ENCODE measurements around the gene NMNAT2. TPM values are rescaled to one million over a fixed set of nuclear protein-coding genes. Genes with fewer than 3 reads are reported as not detected.
A peak's percentile ranks its signal among the peaks of the same experiment; 100 is the strongest.

Gene NMNAT2
- total RNA-seq, 1 experiment from 2014 or later = 11.4 TPM

DNA sequence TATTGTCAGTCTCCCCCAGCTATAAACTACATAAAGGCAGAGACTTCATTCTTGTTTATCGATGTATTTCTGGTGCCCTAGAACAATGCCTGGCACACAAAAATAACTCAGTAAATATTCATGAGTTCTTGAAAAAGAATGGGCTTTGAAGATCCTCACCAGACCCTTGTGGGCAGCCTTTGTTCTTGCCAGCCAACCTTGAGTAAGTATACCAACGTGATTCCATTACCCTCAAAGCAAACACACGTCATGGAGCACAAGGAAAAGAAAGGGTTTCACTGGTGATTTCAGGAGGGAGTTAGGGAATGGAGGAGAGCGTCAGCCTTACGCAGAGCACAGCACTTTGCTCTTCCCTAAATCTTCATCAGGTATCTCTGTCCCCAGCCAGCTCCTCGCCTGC, 29.4 kb downstream of the NMNAT2 start:
- no peaks in the 10 kb centered on the region for H3K79me2 ChIP-seq (ENCODE audit: insufficient read depth, low read length)

More for the DNA sequence above, 29.4 kb downstream of the NMNAT2 start:
- H3K23ac ChIP-seq (ENCODE audit: insufficient read length, low read depth, low read length) = no peak overlapping the region
- H3K4ac ChIP-seq (ENCODE audit: low read depth, low read length) = no peak overlapping the region
- no peak overlapping the region for H3K14ac ChIP-seq (ENCODE audit: insufficient read depth, low read length)
- WGBS (ENCODE audit: extremely low coverage, insufficient read length, low lambda C conversion rate) = no CpG with 5 or more reads among the region's 6 CpGs
- H3K18ac ChIP-seq (ENCODE audit: insufficient read length, low read depth, low read length) = no peak overlapping the region
- peak overlapping the region in 1 of 3 experiments; percentile 66; a peak in 1 of 7 replicates for H3K27ac Mint-ChIP-seq
- H4K8ac ChIP-seq (replicated peaks; ENCODE audit: insufficient read length, low read depth, low read length) = no peak overlapping the region
- TF ChIP-seq, protein P1, sequence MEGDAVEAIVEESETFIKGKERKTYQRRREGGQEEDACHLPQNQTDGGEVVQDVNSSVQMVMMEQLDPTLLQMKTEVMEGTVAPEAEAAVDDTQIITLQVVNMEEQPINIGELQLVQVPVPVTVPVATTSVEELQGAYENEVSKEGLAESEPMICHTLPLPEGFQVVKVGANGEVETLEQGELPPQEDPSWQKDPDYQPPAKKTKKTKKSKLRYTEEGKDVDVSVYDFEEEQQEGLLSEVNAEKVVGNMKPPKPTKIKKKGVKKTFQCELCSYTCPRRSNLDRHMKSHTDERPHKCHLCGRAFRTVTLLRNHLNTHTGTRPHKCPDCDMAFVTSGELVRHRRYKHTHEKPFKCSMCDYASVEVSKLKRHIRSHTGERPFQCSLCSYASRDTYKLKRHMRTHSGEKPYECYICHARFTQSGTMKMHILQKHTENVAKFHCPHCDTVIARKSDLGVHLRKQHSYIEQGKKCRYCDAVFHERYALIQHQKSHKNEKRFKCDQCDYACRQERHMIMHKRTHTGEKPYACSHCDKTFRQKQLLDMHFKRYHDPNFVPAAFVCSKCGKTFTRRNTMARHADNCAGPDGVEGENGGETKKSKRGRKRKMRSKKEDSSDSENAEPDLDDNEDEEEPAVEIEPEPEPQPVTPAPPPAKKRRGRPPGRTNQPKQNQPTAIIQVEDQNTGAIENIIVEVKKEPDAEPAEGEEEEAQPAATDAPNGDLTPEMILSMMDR (conservative IDR thresholded peaks at IDR 0.05) = no peak
- H3K79me1 ChIP-seq (ENCODE audit: insufficient read depth, low read depth, low read length, poor library complexity, severe bottlenecking) = no peaks in the 10 kb centered on the region
- no peak overlapping the region for H3K4me3 Mint-ChIP-seq
- peaks cover 4 to 6% of the 10 kb centered on the region in 2 experiments for H3K4me1 Mint-ChIP-seq
- no peaks in the 10 kb centered on the region for H3K9me3 Mint-ChIP-seq
- no peak overlapping the region for H4K91ac ChIP-seq (ENCODE audit: insufficient read length, low read depth, low read length)
- no peak overlapping the region for H2AFZ ChIP-seq (ENCODE audit: low read length)
- H3K27ac ChIP-seq (ENCODE audit: insufficient read length, low read depth, low read length) = no peak overlapping the region
- no peak overlapping the region for H2BK120ac ChIP-seq (ENCODE audit: low read depth, low read length, poor library complexity, severe bottlenecking)
- no peak overlapping the region for H2BK15ac ChIP-seq (ENCODE audit: low read depth, low read length)
- H2BK12ac ChIP-seq (ENCODE audit: insufficient read length, low read depth, low read length) = no peak overlapping the region
- no peak overlapping the region for H3K9ac ChIP-seq (ENCODE audit: extremely low read depth, insufficient read length, low read length)
- H3K23me2 ChIP-seq (ENCODE audit: insufficient read length, low read depth, low read length, poor library complexity, severe bottlenecking) = no peaks in the 10 kb centered on the region
- H4K5ac ChIP-seq (ENCODE audit: insufficient read length, low read depth, low read length) = no peak overlapping the region
- no peak overlapping the region for H3T11ph ChIP-seq (ENCODE audit: low read length)
- H2AK5ac ChIP-seq (ENCODE audit: insufficient read length, low read length) = no peak overlapping the region
- no peaks in the 10 kb centered on the region for H3K4me1 ChIP-seq (ENCODE audit: insufficient read depth, low read length)
- no peak overlapping the region for H2BK20ac ChIP-seq (ENCODE audit: low read depth, low read length, poor library complexity, severe bottlenecking)
- no peaks in the 10 kb centered on the region for H3K9me3 ChIP-seq (ENCODE audit: control insufficient read depth, low read depth, low read length)
- H3K27me3 Mint-ChIP-seq (ENCODE audit: low read depth) = no peaks in the 10 kb centered on the region
- H3K27me3 ChIP-seq (ENCODE audit: insufficient read depth, low read length) = no peaks in the 10 kb centered on the region
- no peak overlapping the region for H3K4me2 ChIP-seq (ENCODE audit: insufficient read depth, insufficient read length, low read length)
- no peak overlapping the region for H3K56ac ChIP-seq (ENCODE audit: insufficient read length, low read depth, low read length)
- no peaks in the 10 kb centered on the region for H4K20me1 ChIP-seq (ENCODE audit: control insufficient read depth, insufficient read depth, insufficient read length)
- no peaks in the 10 kb centered on the region for H3K36me3 Mint-ChIP-seq (ENCODE audit: insufficient read depth in 1 of 3, low read depth in 3 of 3)
- no peak overlapping the region for H2BK5ac ChIP-seq (ENCODE audit: insufficient read length, low read length)
- no peak for DNase-seq
